Measurements from ENCODE around the gene OPN4.

DNA sequence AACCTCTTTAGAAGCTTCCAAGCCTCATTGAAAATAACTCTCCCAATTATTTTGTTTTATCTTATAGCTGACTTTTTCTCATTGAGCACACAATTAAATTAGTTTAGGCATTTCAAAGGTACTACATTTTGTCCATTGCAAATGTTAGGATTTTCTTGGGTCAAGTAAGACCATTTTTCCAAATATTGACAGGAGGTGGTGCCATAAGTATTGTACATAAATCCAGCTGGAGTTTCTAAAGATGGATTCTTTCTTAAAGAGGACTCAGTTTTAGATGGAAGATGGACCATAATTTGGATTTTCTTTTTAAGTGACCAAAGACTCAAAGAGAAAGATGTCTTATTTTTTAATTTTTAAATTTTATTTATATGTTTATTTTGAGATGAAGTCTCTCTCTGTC lies 12.3 kb upstream of the OPN4 start:
- TF ChIP-seq ZBTB7A (CRISPR knock-in tag; IDR thresholded peaks at IDR 0.05) (no peak), ZBTB1 (CRISPR knock-in tag; IDR thresholded peaks at IDR 0.05; ENCODE audit: borderline replicate concordance) (no peak), ZNF792 (CRISPR knock-in tag; IDR thresholded peaks at IDR 0.05) (no peak), EHMT2 (IDR thresholded peaks at IDR 0.05; ENCODE audit: borderline replicate concordance, low read depth, low read length) (no peak), HOMEZ (CRISPR knock-in tag; IDR thresholded peaks at IDR 0.05; ENCODE audit: low read depth) (no peak)
